ENCODE data around the gene KNL1. TPM values are rescaled to one million over a fixed set of nuclear protein-coding genes. Genes with fewer than 3 reads are reported as not detected.

KNL1 gene, protein sequence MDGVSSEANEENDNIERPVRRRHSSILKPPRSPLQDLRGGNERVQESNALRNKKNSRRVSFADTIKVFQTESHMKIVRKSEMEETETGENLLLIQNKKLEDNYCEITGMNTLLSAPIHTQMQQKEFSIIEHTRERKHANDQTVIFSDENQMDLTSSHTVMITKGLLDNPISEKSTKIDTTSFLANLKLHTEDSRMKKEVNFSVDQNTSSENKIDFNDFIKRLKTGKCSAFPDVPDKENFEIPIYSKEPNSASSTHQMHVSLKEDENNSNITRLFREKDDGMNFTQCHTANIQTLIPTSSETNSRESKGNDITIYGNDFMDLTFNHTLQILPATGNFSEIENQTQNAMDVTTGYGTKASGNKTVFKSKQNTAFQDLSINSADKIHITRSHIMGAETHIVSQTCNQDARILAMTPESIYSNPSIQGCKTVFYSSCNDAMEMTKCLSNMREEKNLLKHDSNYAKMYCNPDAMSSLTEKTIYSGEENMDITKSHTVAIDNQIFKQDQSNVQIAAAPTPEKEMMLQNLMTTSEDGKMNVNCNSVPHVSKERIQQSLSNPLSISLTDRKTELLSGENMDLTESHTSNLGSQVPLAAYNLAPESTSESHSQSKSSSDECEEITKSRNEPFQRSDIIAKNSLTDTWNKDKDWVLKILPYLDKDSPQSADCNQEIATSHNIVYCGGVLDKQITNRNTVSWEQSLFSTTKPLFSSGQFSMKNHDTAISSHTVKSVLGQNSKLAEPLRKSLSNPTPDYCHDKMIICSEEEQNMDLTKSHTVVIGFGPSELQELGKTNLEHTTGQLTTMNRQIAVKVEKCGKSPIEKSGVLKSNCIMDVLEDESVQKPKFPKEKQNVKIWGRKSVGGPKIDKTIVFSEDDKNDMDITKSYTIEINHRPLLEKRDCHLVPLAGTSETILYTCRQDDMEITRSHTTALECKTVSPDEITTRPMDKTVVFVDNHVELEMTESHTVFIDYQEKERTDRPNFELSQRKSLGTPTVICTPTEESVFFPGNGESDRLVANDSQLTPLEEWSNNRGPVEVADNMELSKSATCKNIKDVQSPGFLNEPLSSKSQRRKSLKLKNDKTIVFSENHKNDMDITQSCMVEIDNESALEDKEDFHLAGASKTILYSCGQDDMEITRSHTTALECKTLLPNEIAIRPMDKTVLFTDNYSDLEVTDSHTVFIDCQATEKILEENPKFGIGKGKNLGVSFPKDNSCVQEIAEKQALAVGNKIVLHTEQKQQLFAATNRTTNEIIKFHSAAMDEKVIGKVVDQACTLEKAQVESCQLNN (N-terminal part only)
- 16.8 and 19.7 TPM in 2 replicates for total RNA-seq (2021)
- long read RNA-seq, full-length matches to known transcripts: 48 of 69 reads
- long read RNA-seq, partial matches to known transcripts: 8 of 69 reads
- long read RNA-seq, other reads (novel, unspliced or antisense): 13 of 69 reads

- Histone ChIP-seq H4K91ac (ENCODE audit: insufficient read length, low read depth, low read length) (no peak within 1 kb of the TSS), H2BK120ac (ENCODE audit: low read depth, low read length, poor library complexity, severe bottlenecking) (no peak within 1 kb of the TSS), H3K4me2 (ENCODE audit: insufficient read depth, insufficient read length, low read length) (peak within 1 kb of the TSS; percentile 50), H4K20me1 (ENCODE audit: control insufficient read depth, insufficient read depth, insufficient read length) (no peaks in the 10 kb centered on the region), H2BK20ac (ENCODE audit: low read depth, low read length, poor library complexity, severe bottlenecking) (no peak within 1 kb of the TSS), H3K56ac (ENCODE audit: insufficient read length, low read depth, low read length) (no peak within 1 kb of the TSS), H3K79me1 (ENCODE audit: insufficient read depth, low read depth, low read length, poor library complexity, severe bottlenecking) (peaks cover under 1% of the 10 kb centered on the region), H3K14ac (ENCODE audit: insufficient read depth, low read length) (peak within 1 kb of the TSS; percentile 93), H3K9ac (ENCODE audit: extremely low read depth, insufficient read length, low read length) (peak within 1 kb of the TSS; percentile 88), H2BK5ac (ENCODE audit: insufficient read length, low read length) (no peak within 1 kb of the TSS), H3K4ac (ENCODE audit: low read depth, low read length) (no peak within 1 kb of the TSS), H3K23ac (ENCODE audit: insufficient read length, low read depth, low read length) (no peak within 1 kb of the TSS), H3T11ph (ENCODE audit: low read length) (peak within 1 kb of the TSS; percentile 91), H3K9me3 (ENCODE audit: control insufficient read depth, low read depth, low read length) (no peaks in the 10 kb centered on the region), H4K8ac (replicated peaks; ENCODE audit: insufficient read length, low read depth, low read length) (no peak within 1 kb of the TSS), H4K5ac (ENCODE audit: insufficient read length, low read depth, low read length) (no peak within 1 kb of the TSS), H3K27ac (ENCODE audit: insufficient read length, low read depth, low read length) (peak within 1 kb of the TSS; percentile 48), H3K79me2 (ENCODE audit: insufficient read depth, low read length) (no peaks in the 10 kb centered on the region; the same call in 1 of the 2 replicates), H3K27me3 (ENCODE audit: insufficient read depth, low read length) (no peaks in the 10 kb centered on the region), H2BK15ac (ENCODE audit: low read depth, low read length) (no peak within 1 kb of the TSS), H2AFZ (ENCODE audit: low read length) (peak within 1 kb of the TSS; percentile 98), H3K18ac (ENCODE audit: insufficient read length, low read depth, low read length) (peak within 1 kb of the TSS; percentile 91), H2AK5ac (ENCODE audit: insufficient read length, low read length) (no peak within 1 kb of the TSS), H3K4me1 (ENCODE audit: insufficient read depth, low read length) (no peaks in the 10 kb centered on the region; the same call in 1 of the 2 replicates), H2BK12ac (ENCODE audit: insufficient read length, low read depth, low read length) (no peak within 1 kb of the TSS), H3K23me2 (ENCODE audit: insufficient read length, low read depth, low read length, poor library complexity, severe bottlenecking) (peaks cover 3% of the 10 kb centered on the region)
- Mint-ChIP-seq H3K36me3 (ENCODE audit: insufficient read depth in 1 of 3, low read depth in 3 of 3) (no peaks in the 10 kb centered on the region), H3K27ac (peak within 1 kb of the TSS; percentile 99 to 100 (median 100)), H3K4me1 (peaks cover 23 to 25% of the 10 kb centered on the region in 2 experiments), H3K9me3 (peaks cover 3 to 4% of the 10 kb centered on the region in 2 experiments; a peak in 3 of 5 replicates), H3K4me3 (peak within 1 kb of the TSS; percentile 84 to 98), H3K27me3 (ENCODE audit: low read depth) (peaks cover 2% of the 10 kb centered on the region)
- no CpG with 5 or more reads among the region's 41 CpGs for WGBS (ENCODE audit: extremely low coverage, insufficient read length, low lambda C conversion rate)
- DNase-seq: peak; percentile 91
- TF ChIP-seq CTCF (conservative IDR thresholded peaks at IDR 0.05): no peak
These were observed at the start of gene KNL1 for GRCh38 chr15:40593588-40594428. Gene KNL1 (plus strand): TSS chr15:40594249. CDS start chr15:40602932, 8,683 bp downstream.
